Measurements from ENCODE around the gene FKBP15. TPM values are rescaled to one million over a fixed set of nuclear protein-coding genes. Genes with fewer than 3 reads are reported as not detected.
A peak's percentile ranks its signal among the peaks of the same experiment; 100 is the strongest.
"Not testable (repeated sequence)": the region's sequence is repeated elsewhere in the genome, so short reads cannot be mapped to it uniquely, and the experiment has no call there.

FKBP15 gene
- total RNA-seq, 1 donor from 2014 or later = 23.8 TPM

DNA sequence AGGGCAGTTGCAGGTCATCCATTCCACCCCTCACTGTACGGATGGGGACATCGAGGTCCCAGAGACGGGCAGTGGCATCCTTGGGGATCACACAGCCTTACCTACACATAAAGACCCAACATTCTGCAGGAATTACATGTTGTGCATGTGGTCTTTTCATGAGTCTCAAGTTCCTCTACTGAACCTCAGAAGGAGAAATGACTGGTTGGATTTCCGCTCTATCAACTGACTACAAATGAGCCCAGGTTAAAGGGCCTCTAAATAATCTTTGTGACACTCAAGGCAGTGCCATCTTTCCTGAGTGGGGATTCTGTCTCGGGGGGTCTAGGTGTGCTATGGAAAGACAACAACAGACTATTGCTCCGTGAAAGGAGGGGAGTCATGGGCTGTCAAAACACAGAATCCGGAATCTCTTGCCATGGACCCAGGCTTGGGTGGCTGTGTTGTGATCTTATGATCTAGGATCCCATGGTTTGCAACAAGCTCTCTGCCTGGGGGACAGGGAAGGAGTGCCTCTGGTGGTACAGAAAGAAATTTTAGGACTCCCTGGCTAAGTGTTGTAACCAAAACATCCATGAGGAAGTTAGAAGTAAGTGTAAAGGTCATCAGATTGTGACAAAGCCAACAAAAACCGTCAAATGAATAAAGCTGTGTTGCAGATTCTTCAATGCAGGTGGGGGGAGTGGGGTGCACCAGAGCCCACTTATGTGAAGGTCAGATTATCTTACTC lies 72.1 kb downstream of the FKBP15 start:
- peaks cover 24% of the 10 kb centered on the region for H3K27me3 Mint-ChIP-seq
- H3K27ac Mint-ChIP-seq = peak overlapping the region; percentile 42
- TF ChIP-seq, protein P1, sequence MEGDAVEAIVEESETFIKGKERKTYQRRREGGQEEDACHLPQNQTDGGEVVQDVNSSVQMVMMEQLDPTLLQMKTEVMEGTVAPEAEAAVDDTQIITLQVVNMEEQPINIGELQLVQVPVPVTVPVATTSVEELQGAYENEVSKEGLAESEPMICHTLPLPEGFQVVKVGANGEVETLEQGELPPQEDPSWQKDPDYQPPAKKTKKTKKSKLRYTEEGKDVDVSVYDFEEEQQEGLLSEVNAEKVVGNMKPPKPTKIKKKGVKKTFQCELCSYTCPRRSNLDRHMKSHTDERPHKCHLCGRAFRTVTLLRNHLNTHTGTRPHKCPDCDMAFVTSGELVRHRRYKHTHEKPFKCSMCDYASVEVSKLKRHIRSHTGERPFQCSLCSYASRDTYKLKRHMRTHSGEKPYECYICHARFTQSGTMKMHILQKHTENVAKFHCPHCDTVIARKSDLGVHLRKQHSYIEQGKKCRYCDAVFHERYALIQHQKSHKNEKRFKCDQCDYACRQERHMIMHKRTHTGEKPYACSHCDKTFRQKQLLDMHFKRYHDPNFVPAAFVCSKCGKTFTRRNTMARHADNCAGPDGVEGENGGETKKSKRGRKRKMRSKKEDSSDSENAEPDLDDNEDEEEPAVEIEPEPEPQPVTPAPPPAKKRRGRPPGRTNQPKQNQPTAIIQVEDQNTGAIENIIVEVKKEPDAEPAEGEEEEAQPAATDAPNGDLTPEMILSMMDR (conservative IDR thresholded peaks at IDR 0.05) = no peak
- H3K4me1 Mint-ChIP-seq (ENCODE audit: unreplicated experiment) = peaks cover 10% of the 10 kb centered on the region
- DNase-seq (ENCODE audit: extremely low spot score, unreplicated experiment) = no peak
- H3K9me3 Mint-ChIP-seq = no peaks in the 10 kb centered on the region
- H3K36me3 Mint-ChIP-seq = no peaks in the 10 kb centered on the region
- no peak overlapping the region for H3K4me3 Mint-ChIP-seq

DNA sequence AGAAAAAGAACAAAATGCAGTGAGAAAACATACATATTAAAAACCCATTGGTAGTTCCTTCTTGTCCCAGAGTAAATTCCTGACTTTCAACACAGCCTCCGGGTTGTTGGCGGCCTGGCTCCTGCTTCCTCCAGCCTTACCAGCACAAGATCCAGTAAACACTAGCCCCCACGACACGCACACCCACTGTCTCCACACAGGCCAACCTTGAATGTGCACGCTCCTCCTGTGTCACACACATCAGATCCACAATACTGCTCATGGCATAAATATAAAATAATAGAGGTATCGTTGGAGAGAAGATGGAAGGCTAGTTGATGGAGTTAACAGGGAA lies 72.7 kb downstream of the FKBP15 start:
- Mint-ChIP-seq H3K27ac (no peak overlapping the region), H3K4me1 (ENCODE audit: unreplicated experiment) (peaks cover 14% of the 10 kb centered on the region), H3K9me3 (no peaks in the 10 kb centered on the region), H3K27me3 (peaks cover 24% of the 10 kb centered on the region), H3K36me3 (no peaks in the 10 kb centered on the region), H3K4me3 (no peak overlapping the region)
- TF ChIP-seq, protein P1 (conservative IDR thresholded peaks at IDR 0.05) = no peak
- DNase-seq (ENCODE audit: extremely low spot score, unreplicated experiment) = no peak

DNA sequence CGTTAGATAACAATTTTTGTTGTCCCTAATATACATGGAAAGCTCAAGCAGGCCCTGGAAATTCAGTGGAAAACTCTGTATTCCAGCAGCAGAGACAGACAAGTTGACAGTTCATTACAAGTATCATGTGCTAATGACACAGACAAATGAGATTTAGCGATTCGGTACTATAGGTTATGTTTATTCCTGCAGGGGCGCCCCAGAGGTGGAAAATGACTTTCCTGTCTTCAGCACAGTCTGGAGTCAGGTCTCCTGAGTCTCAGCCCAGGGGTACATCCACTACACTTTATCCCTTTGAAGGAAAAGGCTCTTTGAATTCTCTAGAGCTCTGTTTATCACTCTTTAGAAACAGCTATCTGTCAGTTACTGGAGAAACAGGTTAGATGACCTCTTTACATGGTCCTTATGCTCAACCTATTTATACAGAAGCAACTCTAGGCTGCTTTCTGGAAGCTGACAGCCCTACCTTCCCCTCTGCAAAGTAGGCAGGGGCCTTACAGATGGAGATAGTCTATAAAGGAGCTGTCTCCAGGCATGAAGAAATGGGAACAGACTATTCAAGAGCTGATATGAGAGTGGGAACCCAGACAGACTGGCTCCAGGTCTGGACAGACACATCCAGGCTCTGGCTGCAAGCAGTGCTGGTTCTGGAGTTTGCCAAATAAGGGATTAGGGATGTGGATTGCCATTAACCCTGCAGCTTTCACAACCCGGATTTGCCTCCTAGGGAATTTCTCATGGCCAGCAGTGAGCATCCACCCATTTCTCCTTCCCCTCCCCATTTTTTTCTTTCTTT lies 77.4 kb downstream of the FKBP15 start:
- Mint-ChIP-seq H3K27ac (no peak overlapping the region), H3K27me3 (peaks cover 23% of the 10 kb centered on the region), H3K4me1 (ENCODE audit: unreplicated experiment) (peaks cover 5% of the 10 kb centered on the region), H3K9me3 (no peaks in the 10 kb centered on the region), H3K36me3 (no peaks in the 10 kb centered on the region), H3K4me3 (no peak overlapping the region)
- DNase-seq (ENCODE audit: extremely low spot score, unreplicated experiment) = no peak
- TF ChIP-seq, protein P1 (conservative IDR thresholded peaks at IDR 0.05) = no peak

DNA sequence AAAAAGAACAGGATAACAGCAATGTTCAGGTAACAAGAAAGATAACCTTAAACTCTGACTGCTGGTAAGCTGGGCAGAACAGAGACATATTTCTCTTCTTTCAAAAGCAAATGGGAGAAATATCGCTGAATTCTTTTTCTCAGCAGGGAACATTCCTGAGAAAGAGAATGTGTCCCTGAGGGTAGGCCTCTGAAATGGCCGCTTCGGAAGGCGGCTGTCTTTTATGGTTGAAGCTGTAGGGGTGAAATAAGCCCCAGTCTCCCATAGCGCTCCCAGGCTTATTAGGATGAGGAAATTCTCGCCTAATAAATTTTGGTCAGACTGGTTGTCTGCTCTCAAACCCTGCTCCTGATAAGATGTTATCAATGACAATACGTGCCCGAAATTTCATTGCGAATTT lies 80.2 kb downstream of the FKBP15 start:
- peaks cover 27% of the 10 kb centered on the region for H3K27me3 Mint-ChIP-seq
- H3K4me1 Mint-ChIP-seq (ENCODE audit: unreplicated experiment); H3K36me3 Mint-ChIP-seq; H3K9me3 Mint-ChIP-seq; DNase-seq (ENCODE audit: extremely low spot score, unreplicated experiment); H3K27ac Mint-ChIP-seq; H3K4me3 Mint-ChIP-seq: not testable (repeated sequence)

DNA sequence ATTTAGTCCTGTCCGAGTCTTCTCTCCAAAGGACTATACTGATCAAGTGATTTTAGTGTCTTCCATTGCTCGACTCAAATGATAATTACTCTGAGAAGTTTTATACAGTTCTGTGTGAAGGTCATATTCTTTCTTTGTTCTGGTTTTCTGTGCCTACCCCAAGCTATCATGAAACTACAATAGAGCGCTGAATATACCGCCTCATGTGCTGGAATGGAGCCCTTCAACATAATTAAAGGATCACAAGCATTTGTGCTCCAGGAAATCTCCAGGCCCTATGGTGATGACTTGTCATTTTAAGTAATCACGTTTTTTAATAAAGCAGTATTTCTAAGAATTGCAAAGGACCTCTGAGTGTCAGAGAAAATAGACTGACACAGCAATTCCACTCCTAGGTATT lies 81.1 kb downstream of the FKBP15 start:
- no peak overlapping the region for H3K27ac Mint-ChIP-seq
- TF ChIP-seq, protein P1 (conservative IDR thresholded peaks at IDR 0.05) = no peak
- peaks cover 21% of the 10 kb centered on the region for H3K27me3 Mint-ChIP-seq
- no peaks in the 10 kb centered on the region for H3K9me3 Mint-ChIP-seq
- DNase-seq (ENCODE audit: extremely low spot score, unreplicated experiment) = no peak
- H3K4me1 Mint-ChIP-seq (ENCODE audit: unreplicated experiment) = peaks cover 5% of the 10 kb centered on the region
- H3K4me3 Mint-ChIP-seq = no peak overlapping the region
- H3K36me3 Mint-ChIP-seq = no peaks in the 10 kb centered on the region

DNA sequence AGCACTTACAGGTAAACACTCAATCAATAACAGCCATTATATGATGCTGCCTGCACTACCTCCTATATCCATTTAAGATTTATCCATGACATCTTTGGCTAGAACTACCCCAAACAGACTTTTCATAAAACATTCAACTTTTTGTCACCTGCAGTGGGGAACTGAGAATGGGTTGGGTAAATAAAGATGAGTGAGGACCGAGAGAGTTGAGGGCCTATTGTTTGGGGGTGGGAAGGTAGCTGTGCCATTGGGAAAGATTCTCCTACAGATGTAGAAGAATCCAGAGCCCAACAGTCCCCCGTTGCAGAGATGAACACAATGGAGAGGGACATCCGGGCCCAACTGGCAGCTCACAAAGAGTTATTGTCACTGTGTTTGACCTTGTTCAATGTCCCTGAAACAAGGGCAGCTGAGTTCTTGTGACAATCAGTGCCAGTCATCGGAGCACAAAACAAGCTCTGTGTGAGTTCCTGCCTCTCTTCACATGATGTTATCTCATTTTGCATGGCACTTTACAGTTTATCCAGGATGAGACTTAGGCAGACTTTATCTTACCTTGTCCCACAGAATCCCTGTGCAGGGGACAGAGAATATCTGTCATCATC lies 81.8 kb downstream of the FKBP15 start:
- Mint-ChIP-seq H3K9me3 (no peaks in the 10 kb centered on the region), H3K4me1 (ENCODE audit: unreplicated experiment) (peaks cover 5% of the 10 kb centered on the region), H3K36me3 (no peaks in the 10 kb centered on the region), H3K4me3 (no peak overlapping the region), H3K27me3 (peaks cover 18% of the 10 kb centered on the region), H3K27ac (no peak overlapping the region)
- DNase-seq (ENCODE audit: extremely low spot score, unreplicated experiment) = no peak
- TF ChIP-seq, protein P1 (conservative IDR thresholded peaks at IDR 0.05) = no peak
